Karpas-422 (cell line): ENCODE measurements around the gene RYK. TPM values are rescaled to one million over a fixed set of nuclear protein-coding genes. Genes with fewer than 3 reads are reported as not detected.

ENCODE experiments used
- DNase-seq: peaks from one replicate; pipeline ENCODE4 v3.0.0-alpha.2; 2015
- H2AFZ ChIP-seq: fragments of 200-600 bp; sonication (generic); 2 replicates; pipeline ENCODE4 v1.6.1; 2014; ENCODE audit warnings: antibody characterized with exemption, low read length, mixed read lengths
- H3K27ac ChIP-seq: fragments of 200-600 bp; sonication (generic); 2 replicates; pipeline ENCODE4 v1.5.1; 2014; ENCODE audit warnings: mild to moderate bottlenecking, low read length, moderate library complexity
- H3K27me3 ChIP-seq: fragments of 200-600 bp; sonication (generic); 2 replicates; pipeline ENCODE4 v1.6.1; 2014; ENCODE audit warnings: low read length, mixed read lengths
- H3K36me3 ChIP-seq: fragments of 200-600 bp; sonication (generic); 2 replicates; pipeline ENCODE4 v1.6.1; 2014; ENCODE audit warnings: low read length, mixed read lengths; ENCODE audit not compliant: insufficient read depth
- H3K4me1 ChIP-seq: fragments of 200-600 bp; sonication (generic); 2 replicates; pipeline ENCODE4 v1.6.1; 2014; ENCODE audit warnings: mild to moderate bottlenecking, low read length, mixed read lengths
- H3K4me2 ChIP-seq: fragments of 200-600 bp; sonication (generic); 2 replicates; pipeline ENCODE4 v1.6.1; 2014; ENCODE audit warnings: low read length, low read depth, mild to moderate bottlenecking; ENCODE audit not compliant: poor library complexity, severe bottlenecking
- H3K4me3 ChIP-seq: fragments of 200-600 bp; sonication (generic); 2 replicates; pipeline ENCODE4 v1.5.1; 2014; ENCODE audit warnings: mild to moderate bottlenecking, antibody characterized with exemption, low read length, mixed read lengths
- H3K79me2 ChIP-seq: fragments of 200-600 bp; sonication (generic); 2 replicates; pipeline ENCODE4 v1.6.1; 2014; ENCODE audit warnings: mild to moderate bottlenecking, low read length, mixed read lengths
- H3K9ac ChIP-seq: fragments of 200-600 bp; sonication (generic); 2 replicates; pipeline ENCODE4 v1.6.0; 2014; ENCODE audit warnings: low read length
- H3K9me2 ChIP-seq: fragments of 200-600 bp; sonication (generic), shearing (Covaris generic); replicated peaks from 2 replicates; pipeline ENCODE4 v1.6.0; 2014; ENCODE audit warnings: mild to moderate bottlenecking, low read length, moderate library complexity; ENCODE audit not compliant: insufficient read depth
- H3K9me3 ChIP-seq: fragments of 300-700, 200-600 bp; sonication (generic); 2 replicates; pipeline ENCODE4 v1.6.1; 2014; ENCODE audit warnings: low read length, mixed read lengths
- H4K20me1 ChIP-seq: fragments of 200-600 bp; sonication (generic); 2 replicates; pipeline ENCODE4 v1.6.1; 2014; ENCODE audit warnings: mild to moderate bottlenecking, antibody characterized with exemption, low read length, low read depth; ENCODE audit not compliant: insufficient read depth
- total RNA-seq: library from RNA; depleted of rRNA; stranded (reverse); fragments of >200 nt; shearing (Covaris generic); gene quantifications from 2 replicates; pipeline ENCODE4 v1.2.3, GENCODE V29; 2014; ENCODE audit warnings: low replicate concordance

The RYK gene
- total RNA-seq, 1 experiment from 2014 or later, result 14.8 TPM

DNA sequence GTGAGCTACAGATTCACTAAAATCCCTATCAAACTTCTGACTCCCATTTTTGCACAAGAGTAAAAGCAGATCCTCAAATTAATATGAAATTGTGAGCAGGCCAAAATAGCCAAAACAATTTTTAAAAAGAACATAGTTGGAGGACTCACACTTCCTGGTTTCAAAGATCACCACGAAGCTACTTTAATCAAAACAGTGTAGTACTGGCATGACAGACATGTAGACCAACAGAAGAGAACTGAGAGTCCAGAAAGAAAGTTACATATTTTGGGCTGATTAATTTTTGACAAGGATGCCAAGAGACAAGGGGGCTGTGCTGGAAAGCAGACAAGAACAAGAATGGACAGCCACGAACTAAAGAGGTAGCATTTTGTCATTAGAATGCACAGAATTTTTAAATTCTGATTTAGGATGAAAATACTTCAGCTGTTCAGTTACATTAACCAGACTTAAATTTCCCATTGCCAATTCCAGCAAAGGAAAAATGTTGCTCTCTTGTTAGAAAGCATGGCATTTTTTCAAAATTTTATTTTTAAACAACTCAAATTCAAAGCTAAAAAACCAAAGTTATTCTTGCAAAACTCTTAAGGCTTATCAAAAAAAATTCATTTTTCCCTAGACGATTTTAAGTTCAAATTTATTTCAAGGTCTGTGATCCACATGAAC is 14.0 kb downstream of the RYK start:
- Histone ChIP-seq H4K20me1 (peaks cover 56% of the 10 kb centered on the region), H3K36me3 (no peaks in the 10 kb centered on the region), H3K9ac (no peak overlapping the region), H2AFZ (no peak overlapping the region), H3K79me2 (no peaks in the 10 kb centered on the region), H3K4me1 (no peaks in the 10 kb centered on the region), H3K27me3 (no peaks in the 10 kb centered on the region), H3K27ac (no peak overlapping the region), H3K9me3 (no peaks in the 10 kb centered on the region), H3K4me2 (no peak overlapping the region), H3K9me2 (no peaks in the 10 kb centered on the region), H3K4me3 (no peak overlapping the region)
- DNase-seq, result no peak

DNA sequence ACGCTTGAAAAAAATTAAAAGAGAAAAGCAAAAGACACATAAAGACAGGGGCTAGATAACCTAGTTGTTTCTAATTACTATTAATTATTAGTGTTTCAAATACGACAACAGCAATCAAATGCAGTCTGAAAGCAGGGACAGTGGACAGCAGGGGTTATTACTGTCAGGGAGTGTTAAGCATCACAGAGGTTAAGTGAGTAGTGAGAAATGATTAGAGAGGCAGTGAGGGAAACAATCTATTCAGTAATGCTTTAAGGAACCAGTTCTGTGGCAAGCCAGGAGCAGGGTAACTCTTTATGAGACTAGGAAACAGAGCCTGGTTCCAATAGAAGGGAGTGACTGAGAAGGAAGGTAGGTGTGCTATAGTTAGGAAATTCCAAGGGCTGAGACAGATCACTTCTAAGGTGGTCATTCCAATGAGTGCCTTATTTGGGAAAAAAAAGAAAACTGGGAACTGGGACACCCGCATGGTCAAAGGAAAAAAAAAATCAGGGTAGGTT is 15.0 kb downstream of the RYK start:
- H3K27me3 ChIP-seq, result no peaks in the 10 kb centered on the region
- peaks cover 57% of the 10 kb centered on the region for H4K20me1 ChIP-seq
- no peak overlapping the region for H3K4me2 ChIP-seq
- no peaks in the 10 kb centered on the region for H3K79me2 ChIP-seq
- H3K27ac ChIP-seq, result no peak overlapping the region
- no peaks in the 10 kb centered on the region for H3K36me3 ChIP-seq
- no peak overlapping the region for H3K9ac ChIP-seq
- DNase-seq, result no peak
- H3K9me3 ChIP-seq, result no peaks in the 10 kb centered on the region
- no peak overlapping the region for H3K4me3 ChIP-seq
- H2AFZ ChIP-seq, result no peak overlapping the region
- no peaks in the 10 kb centered on the region for H3K9me2 ChIP-seq
- H3K4me1 ChIP-seq, result no peaks in the 10 kb centered on the region

DNA sequence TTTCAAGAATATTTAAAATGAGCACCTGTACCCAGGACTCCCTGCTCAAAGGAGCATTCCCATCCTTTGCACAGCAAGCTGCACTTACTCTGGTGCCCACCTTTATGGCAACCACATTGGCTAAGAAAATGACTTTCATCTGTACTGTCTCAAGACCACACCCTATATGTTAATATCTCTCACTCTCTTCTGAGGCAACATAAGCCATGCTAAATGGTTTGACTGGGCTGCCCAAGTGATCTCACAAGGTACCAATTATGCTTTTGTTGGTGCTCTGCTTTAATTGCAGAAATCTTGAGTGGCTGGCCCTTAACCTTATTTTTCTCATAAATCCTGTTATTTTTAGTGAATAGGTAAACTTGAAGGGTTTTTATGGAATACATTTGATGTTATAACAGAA is 17.7 kb downstream of the RYK start:
- H3K36me3 ChIP-seq, result no peaks in the 10 kb centered on the region
- H4K20me1 ChIP-seq, result peaks cover 37% of the 10 kb centered on the region
- H3K9me3 ChIP-seq, result no peaks in the 10 kb centered on the region
- no peaks in the 10 kb centered on the region for H3K27me3 ChIP-seq
- no peak overlapping the region for H3K4me2 ChIP-seq
- no peak for DNase-seq
- H3K27ac ChIP-seq, result no peak overlapping the region
- H3K4me3 ChIP-seq, result no peak overlapping the region
- no peaks in the 10 kb centered on the region for H3K4me1 ChIP-seq
- H3K9me2 ChIP-seq, result no peaks in the 10 kb centered on the region
- H3K79me2 ChIP-seq, result no peaks in the 10 kb centered on the region
- no peak overlapping the region for H2AFZ ChIP-seq
- H3K9ac ChIP-seq, result no peak overlapping the region

DNA sequence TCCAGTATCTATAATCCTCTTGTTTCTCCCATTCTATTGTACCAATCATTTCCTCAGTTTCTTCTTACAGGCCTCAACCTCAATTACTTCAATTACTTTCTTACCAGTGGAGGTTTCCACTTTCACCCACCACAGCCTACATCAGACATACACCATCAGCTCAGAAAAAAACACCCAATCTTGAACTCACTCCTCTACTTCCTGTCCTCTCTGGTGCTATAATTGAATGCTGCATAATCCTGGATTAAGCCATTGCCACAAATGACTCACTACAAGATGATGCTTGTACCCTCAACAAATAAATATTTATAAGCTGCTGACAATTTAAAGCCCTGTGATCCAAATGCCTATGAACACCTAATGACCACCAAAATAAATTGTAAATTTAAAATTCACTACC is 18.5 kb downstream of the RYK start:
- Histone ChIP-seq H3K9me3 (no peaks in the 10 kb centered on the region), H3K36me3 (no peaks in the 10 kb centered on the region), H3K27me3 (no peaks in the 10 kb centered on the region), H2AFZ (no peak overlapping the region), H3K4me3 (no peak overlapping the region), H3K4me1 (no peaks in the 10 kb centered on the region), H3K27ac (no peak overlapping the region), H4K20me1 (peaks cover 34% of the 10 kb centered on the region), H3K79me2 (no peaks in the 10 kb centered on the region), H3K4me2 (no peak overlapping the region), H3K9me2 (no peaks in the 10 kb centered on the region), H3K9ac (no peak overlapping the region)
- no peak for DNase-seq

DNA sequence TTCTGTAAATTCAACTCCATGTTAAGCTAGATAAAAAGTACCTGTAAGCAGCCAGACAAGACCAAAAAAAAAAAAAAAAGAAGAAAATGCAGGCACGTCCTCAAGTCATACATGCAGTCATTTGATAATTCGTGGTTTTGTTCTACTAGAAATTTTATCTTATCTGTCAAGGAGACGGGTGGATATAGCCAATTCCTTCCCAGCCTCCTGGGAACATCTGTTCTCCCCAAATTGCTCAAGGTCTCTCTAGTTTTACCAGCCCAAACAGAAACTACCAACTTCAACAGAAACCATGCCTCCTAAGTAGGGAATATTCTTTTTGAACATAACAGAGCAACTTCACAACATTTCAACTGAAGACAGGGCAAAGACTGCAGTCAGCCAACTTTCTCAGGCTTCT is 19.5 kb downstream of the RYK start:
- Histone ChIP-seq H3K27ac (no peak overlapping the region), H3K4me2 (no peak overlapping the region), H3K4me1 (no peaks in the 10 kb centered on the region), H3K36me3 (no peaks in the 10 kb centered on the region), H3K9me3 (no peaks in the 10 kb centered on the region), H3K27me3 (no peaks in the 10 kb centered on the region), H3K4me3 (no peak overlapping the region), H4K20me1 (peaks cover 40% of the 10 kb centered on the region), H3K9ac (no peak overlapping the region), H2AFZ (no peak overlapping the region), H3K79me2 (no peaks in the 10 kb centered on the region), H3K9me2 (no peaks in the 10 kb centered on the region)
- no peak for DNase-seq

DNA sequence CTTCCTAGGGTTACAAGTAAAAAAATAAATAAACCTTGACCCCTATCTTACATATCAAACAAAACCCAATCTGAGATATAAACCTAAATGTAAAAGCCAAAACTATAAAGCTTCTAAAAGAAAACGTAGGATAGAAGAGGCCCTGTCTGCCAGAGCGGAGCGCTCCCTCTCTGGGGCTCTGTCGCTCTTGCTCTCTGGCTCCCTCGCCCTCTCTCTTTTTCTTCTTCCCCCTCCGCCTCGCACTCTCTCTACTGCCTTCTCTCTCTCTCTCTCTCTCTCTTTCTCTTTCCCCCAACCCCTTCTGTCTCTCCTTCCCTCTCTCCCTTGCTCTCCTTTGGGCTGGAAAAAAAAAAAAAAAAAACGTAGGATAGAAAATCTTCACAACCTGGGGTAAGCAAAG is 21.6 kb downstream of the RYK start:
- H3K9ac ChIP-seq, result no peak overlapping the region
- peaks cover 3% of the 10 kb centered on the region for H3K4me1 ChIP-seq
- H3K27me3 ChIP-seq, result no peaks in the 10 kb centered on the region
- H3K36me3 ChIP-seq, result no peaks in the 10 kb centered on the region
- no peak overlapping the region for H2AFZ ChIP-seq
- no peaks in the 10 kb centered on the region for H3K9me3 ChIP-seq
- no peaks in the 10 kb centered on the region for H3K9me2 ChIP-seq
- no peak overlapping the region for H3K4me2 ChIP-seq
- H4K20me1 ChIP-seq, result peaks cover 36% of the 10 kb centered on the region
- no peak overlapping the region for H3K4me3 ChIP-seq
- H3K27ac ChIP-seq, result no peak overlapping the region
- no peaks in the 10 kb centered on the region for H3K79me2 ChIP-seq
- DNase-seq, result no peak

DNA sequence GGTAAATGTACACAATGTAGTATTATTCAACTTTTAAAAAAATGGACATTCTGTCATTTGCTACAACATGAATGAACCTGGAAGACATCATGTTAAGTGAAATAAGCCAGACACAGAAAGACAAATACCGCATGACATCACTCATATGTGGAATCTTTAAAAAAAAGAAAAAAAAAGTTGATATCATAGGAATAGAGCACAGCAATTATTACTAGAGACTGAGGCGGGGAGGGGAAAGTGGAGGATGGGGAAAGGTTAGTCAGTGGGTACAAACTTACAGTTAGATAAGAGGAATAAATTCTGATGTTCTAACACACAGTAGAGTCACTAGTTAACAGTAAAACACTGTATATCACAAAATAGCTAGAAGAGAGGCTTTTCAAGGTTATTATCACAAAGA is 22.2 kb downstream of the RYK start:
- no peak overlapping the region for H3K4me3 ChIP-seq
- H4K20me1 ChIP-seq, result peaks cover 42% of the 10 kb centered on the region
- H3K4me1 ChIP-seq, result peaks cover 3% of the 10 kb centered on the region
- no peaks in the 10 kb centered on the region for H3K36me3 ChIP-seq
- no peaks in the 10 kb centered on the region for H3K9me3 ChIP-seq
- DNase-seq, result no peak
- no peaks in the 10 kb centered on the region for H3K79me2 ChIP-seq
- H3K27me3 ChIP-seq, result no peaks in the 10 kb centered on the region
- no peak overlapping the region for H3K9ac ChIP-seq
- no peaks in the 10 kb centered on the region for H3K9me2 ChIP-seq
- no peak overlapping the region for H3K27ac ChIP-seq
- H2AFZ ChIP-seq, result no peak overlapping the region
- no peak overlapping the region for H3K4me2 ChIP-seq

DNA sequence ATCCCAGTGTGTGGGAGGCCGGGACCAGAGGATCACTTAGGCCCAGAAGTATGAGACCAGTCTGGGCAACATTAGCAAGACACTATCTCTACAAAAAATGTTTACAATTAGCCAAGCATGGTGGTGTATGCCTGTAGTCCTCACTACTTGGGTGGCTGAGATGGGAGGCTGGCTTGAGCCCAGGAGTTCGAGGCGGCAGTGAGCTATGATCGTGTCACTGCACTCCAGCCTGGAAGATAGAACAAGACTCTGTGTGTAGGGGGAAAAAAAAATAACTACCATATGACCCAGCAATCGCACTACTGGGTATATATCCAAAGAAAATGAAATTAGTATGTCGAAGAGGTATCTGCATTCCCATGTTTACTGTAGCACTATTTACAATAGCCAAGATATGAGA is 22.6 kb downstream of the RYK start:
- peaks cover 43% of the 10 kb centered on the region for H4K20me1 ChIP-seq
- H3K4me3 ChIP-seq, result no peak overlapping the region
- H3K9ac ChIP-seq, result no peak overlapping the region
- no peaks in the 10 kb centered on the region for H3K27me3 ChIP-seq
- H3K9me2 ChIP-seq, result no peaks in the 10 kb centered on the region
- H3K4me2 ChIP-seq, result no peak overlapping the region
- no peak for DNase-seq
- H2AFZ ChIP-seq, result no peak overlapping the region
- H3K79me2 ChIP-seq, result no peaks in the 10 kb centered on the region
- H3K36me3 ChIP-seq, result no peaks in the 10 kb centered on the region
- no peaks in the 10 kb centered on the region for H3K9me3 ChIP-seq
- peaks cover 3% of the 10 kb centered on the region for H3K4me1 ChIP-seq
- no peak overlapping the region for H3K27ac ChIP-seq
